GM12875 (cell line): ENCODE results near the gene FASLG.

Source experiments
- H3K4me3 ChIP-seq: one replicate; pipeline ENCODE4 v1.5.1; 2011; ENCODE audit warnings: low read depth, low read length, control low read depth
- CTCF ChIP-seq: IDR thresholded peaks from 2 replicates; pipeline ENCODE4 v1.5.1; 2011; ENCODE audit warnings: low read depth, mild to moderate bottlenecking, control low read depth, inconsistent platforms, low read length, moderate library complexity, borderline replicate concordance; ENCODE audit not compliant: insufficient read depth

FASLG gene

DNA sequence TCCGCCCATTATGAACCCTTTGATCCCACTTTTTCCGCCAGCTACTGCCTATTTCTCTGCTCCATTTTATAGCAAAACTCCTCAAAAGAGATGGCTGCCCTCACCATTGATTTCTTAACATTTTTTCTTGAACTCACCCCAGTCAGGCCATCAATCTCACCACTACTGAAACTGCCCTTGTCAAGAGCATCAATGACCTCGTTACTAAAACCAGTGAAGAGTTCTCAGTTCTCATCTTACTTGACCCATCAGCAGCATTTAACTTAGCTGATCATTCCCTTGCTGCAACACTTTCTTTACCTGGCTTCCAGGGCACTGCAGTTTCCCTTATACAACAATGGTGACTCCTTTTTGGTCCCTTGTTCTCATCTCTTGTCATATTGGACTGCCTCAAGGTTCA, 35.2 kb upstream of the FASLG start:
- no peak for TF ChIP-seq CTCF
- H3K4me3 ChIP-seq: no peak overlapping the region

DNA sequence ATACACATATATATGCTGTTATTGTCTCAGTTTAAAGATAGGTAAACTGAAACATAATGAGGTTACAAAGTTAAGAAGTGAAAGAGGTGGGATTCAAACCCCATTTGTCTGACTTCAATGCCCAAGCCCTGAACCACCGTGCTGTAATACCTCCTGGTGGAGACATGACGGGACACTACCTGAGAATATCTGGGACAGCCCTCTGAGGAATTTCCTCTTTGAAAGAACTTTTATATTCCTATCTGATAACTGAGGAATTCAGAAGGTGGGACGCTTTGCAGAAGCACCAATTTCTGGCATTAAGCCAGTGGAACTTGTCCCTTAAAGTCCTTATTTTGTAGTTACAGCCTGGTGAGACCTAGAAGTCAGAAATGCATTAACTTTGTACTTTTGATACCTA, 32.1 kb upstream of the FASLG start:
- no peak overlapping the region for H3K4me3 ChIP-seq
- no peak for TF ChIP-seq CTCF

DNA sequence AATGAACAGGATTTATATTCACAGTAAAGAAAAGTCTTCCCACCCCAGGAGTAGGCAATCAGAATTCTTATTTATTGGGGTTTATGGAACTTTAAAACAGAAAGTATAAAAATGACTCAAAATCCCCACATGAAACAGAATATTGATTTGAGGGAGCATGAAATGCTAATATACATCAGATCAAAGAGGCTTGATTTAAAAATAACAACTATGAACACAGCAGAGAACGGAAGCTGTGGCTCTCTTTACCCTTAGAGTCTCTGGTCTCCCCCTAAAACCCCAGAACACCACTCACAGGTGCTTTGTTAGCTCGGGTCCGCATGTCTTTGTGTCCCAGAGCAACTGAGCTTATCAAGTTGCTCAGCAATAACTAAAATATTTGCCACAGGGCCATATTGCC, 31.2 kb upstream of the FASLG start:
- no peak for TF ChIP-seq CTCF

DNA sequence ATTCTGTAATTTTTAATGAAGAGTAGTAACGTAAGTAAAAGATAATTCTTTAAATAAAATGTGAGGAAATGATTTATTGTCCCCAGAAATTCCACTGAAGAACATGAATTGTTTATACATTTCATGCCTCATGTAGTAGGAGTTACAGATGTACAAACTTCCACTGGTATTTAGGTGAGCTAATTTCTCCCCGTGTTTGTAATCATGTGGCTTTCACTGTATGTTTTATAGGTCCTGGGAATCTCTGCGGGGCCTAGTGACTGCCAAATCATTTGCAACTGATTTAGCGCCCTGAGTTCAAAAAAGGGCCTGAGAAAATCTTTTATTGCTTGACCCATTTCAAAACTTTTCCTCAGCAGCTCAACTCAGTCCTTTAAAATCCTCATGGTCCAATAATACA, 30.5 kb upstream of the FASLG start:
- no peak for TF ChIP-seq CTCF
- H3K4me3 ChIP-seq: no peak overlapping the region

More for the DNA sequence above, 31.2 kb upstream of the FASLG start:
- no peak overlapping the region for H3K4me3 ChIP-seq

GRCh38 chr1:172629170-172629569, 29.7 kb upstream of the FASLG start:
- no peak overlapping the region for H3K4me3 ChIP-seq
- no peak for TF ChIP-seq CTCF

DNA sequence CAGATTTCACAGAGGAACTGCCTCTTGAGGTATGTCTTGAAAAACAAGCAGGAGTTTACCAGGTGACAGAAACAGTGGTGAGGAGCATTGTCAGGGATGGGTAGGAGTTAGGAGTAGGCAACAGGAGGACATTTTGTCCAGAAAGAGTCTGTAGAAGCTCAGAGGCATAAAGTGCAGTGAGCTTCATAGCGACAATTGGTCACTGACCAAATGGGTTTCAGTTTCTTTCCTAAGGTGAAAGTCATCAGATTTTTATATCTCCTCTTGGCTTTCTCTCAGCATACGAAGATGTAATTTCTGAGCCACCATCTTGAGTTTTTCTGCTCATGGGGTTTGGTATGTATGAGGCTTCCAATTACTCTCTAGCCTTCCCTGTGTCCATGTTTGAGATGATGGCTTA, 29.3 kb upstream of the FASLG start:
- no peak for TF ChIP-seq CTCF
- no peak overlapping the region for H3K4me3 ChIP-seq

GRCh38 chr1:172630056-172630818, 28.7 kb upstream of the FASLG start:
- no peak overlapping the region for H3K4me3 ChIP-seq
- TF ChIP-seq CTCF: no peak
